Peyer's patch (tissue), 4 donors: ENCODE results near the gene PCSK5. TPM values are rescaled to one million over a fixed set of nuclear protein-coding genes. Genes with fewer than 3 reads are reported as not detected.

Experiments
- DNase-seq, 3 donors: peaks; one replicate each; pipeline ENCODE4 v3.0.0-alpha.2; 2017 to 2019
- H3K27ac ChIP-seq, 4 donors: fragments of 200-600 bp; sonication (generic); one replicate each; pipeline ENCODE4 v1.5.1; 2016 to 2019
- H3K27me3 ChIP-seq, 2 donors: fragments of 200-600 bp; sonication (generic); one replicate each; pipeline ENCODE4 v1.5.1; 2019
- H3K36me3 ChIP-seq, 3 donors: fragments of 200-600 bp; sonication (generic); one replicate each; pipeline ENCODE4 v1.5.1; 2016 to 2019
- H3K4me1 ChIP-seq, 4 donors: fragments of 200-600 bp; sonication (generic); one replicate each; pipeline ENCODE4 v1.5.1; 2016 to 2019
- H3K4me3 ChIP-seq, 4 donors: fragments of 200-600 bp; sonication (generic); 1 replicate in 3 of 4; 2 replicates in 1 of 4; pipeline ENCODE4 v1.5.1; 2016 to 2019; ENCODE audit warnings: mild to moderate bottlenecking in 1 of 4
- H3K9me3 ChIP-seq, 4 donors: fragments of 200-600 bp; sonication (generic); one replicate each; pipeline ENCODE4 v1.5.1; 2016 to 2019; ENCODE audit warnings: mild to moderate bottlenecking in 1 of 4
- POLR2A ChIP-seq, 2 donors: fragments of 450-650 bp; IDR thresholded peaks; one replicate each; pipeline ENCODE4 v1.5.1; 2017; ENCODE audit warnings: antibody characterized with exemption in 2 of 2, mild to moderate bottlenecking in 2 of 2, moderate library complexity in 2 of 2
- total RNA-seq, 4 donors: library from RNA; depleted of rRNA; stranded (reverse); fragments of >200 nt; gene quantifications; one replicate each; pipeline ENCODE4 v1.1.0, GENCODE V29; 2016
- TF ChIP-seq, protein P1 (sequence below), 6 experiments: fragments of 450-650 bp in 4 of 6; fragments of 200-600 bp in 2 of 6; sonication (generic) in 1 of 6; IDR thresholded peaks; one replicate each; pipeline ENCODE4 v1.5.1; 2017 to 2019; ENCODE audit warnings: antibody characterized with exemption in 6 of 6, mild to moderate bottlenecking in 3 of 6, moderate library complexity in 1 of 6

The PCSK5 gene
- total RNA-seq, 4 donors from 2014 or later = 77.6 to 488 (median 411) TPM

DNA sequence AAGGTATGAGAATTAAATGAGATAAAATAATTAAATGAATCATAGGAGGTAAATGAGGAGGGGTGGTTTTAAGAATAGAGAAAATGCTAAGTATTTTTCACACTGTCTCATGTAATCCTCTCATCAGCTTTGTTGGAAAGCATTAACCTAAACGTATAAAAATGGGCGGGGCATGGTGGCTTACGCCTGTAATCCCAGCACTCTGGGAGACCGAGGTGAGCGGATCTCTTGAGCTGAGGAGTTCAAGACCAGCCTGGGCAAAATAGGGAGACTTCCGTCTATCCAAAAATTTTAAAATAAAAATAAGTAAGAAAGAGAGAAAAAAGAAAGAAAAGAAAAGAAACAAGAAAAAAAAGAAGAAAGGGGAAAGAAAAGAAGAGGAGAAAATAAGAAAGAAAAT is 505.7 kb downstream of the PCSK5 start:
- H3K27ac ChIP-seq = peak overlapping the region in 2 of 4 donors; percentile 79 to 91
- no peak for DNase-seq
- TF ChIP-seq, protein P1, sequence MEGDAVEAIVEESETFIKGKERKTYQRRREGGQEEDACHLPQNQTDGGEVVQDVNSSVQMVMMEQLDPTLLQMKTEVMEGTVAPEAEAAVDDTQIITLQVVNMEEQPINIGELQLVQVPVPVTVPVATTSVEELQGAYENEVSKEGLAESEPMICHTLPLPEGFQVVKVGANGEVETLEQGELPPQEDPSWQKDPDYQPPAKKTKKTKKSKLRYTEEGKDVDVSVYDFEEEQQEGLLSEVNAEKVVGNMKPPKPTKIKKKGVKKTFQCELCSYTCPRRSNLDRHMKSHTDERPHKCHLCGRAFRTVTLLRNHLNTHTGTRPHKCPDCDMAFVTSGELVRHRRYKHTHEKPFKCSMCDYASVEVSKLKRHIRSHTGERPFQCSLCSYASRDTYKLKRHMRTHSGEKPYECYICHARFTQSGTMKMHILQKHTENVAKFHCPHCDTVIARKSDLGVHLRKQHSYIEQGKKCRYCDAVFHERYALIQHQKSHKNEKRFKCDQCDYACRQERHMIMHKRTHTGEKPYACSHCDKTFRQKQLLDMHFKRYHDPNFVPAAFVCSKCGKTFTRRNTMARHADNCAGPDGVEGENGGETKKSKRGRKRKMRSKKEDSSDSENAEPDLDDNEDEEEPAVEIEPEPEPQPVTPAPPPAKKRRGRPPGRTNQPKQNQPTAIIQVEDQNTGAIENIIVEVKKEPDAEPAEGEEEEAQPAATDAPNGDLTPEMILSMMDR (IDR thresholded peaks at IDR 0.05) = no peak
- no peak for TF ChIP-seq POLR2A (IDR thresholded peaks at IDR 0.05)
- no peaks in the 10 kb centered on the region for H3K27me3 ChIP-seq
- H3K36me3 ChIP-seq = no peaks in the 10 kb centered on the region
- H3K4me3 ChIP-seq = peak overlapping the region in 1 of 4 donors; percentile 87
- H3K4me1 ChIP-seq = peaks cover 0 to 8% (median 0%) of the 10 kb centered on the region in 4 donors
- H3K9me3 ChIP-seq = no peaks in the 10 kb centered on the region

- DNase-seq = no peak
- H3K4me1 ChIP-seq = peaks cover 0 to 5% (median 0%) of the 10 kb centered on the region in 4 donors
- H3K27ac ChIP-seq = no peak overlapping the region
- H3K27me3 ChIP-seq = no peaks in the 10 kb centered on the region
- H3K4me3 ChIP-seq = no peak overlapping the region
- no peaks in the 10 kb centered on the region for H3K36me3 ChIP-seq
- TF ChIP-seq POLR2A (IDR thresholded peaks at IDR 0.05) = no peak
- TF ChIP-seq, protein P1 (IDR thresholded peaks at IDR 0.05) = no peak
- no peaks in the 10 kb centered on the region for H3K9me3 ChIP-seq
Measured at GRCh38 chr9:76396597-76396996, 506.1 kb downstream of the PCSK5 start.

DNA sequence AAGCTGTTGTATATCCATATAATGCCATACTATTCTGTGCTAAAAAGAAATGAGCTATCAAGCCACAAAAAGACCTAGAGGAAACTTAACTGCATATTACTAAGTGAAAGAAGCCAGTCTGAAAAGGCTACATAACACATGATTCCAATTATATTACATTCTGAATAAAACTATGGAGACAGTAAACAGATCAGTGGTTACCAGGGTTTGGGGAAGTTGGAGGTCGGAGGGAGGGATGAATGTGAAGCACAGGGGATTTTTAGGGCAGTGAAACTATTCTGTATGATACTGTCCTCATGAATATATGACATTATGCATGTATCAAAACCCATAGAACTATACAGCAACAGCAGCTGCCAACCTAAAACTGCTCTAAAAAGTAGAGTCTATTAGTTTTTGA is 509.4 kb downstream of the PCSK5 start:
- no peak for DNase-seq

DNA sequence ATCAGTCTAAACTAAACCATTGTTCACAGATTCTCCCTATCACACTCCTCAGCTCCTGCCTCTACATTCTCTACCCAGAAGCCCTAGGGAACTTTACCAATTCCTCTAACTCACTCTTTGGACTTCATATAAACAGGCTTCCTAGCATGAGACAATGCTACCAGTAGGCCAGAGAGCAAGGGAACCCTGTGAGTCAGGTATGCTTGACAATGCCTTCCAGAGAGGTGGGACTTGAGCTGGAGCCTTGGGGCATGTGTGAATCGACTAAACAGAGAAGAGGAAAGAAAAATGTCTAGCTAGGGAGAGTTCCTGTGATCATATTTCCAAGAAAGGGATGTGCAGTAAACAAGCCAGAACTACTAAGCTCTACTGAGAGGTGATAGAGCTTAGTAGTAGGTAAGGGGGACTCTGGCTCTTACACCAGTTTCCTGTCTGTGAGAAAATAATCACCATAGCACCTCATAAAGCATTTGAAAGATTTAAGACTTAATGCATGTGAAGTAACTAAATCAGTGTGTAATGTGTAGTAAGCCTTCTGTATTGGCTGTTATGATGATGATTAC is 510.1 kb downstream of the PCSK5 start:
- no peak for TF ChIP-seq POLR2A (IDR thresholded peaks at IDR 0.05)
- TF ChIP-seq, protein P1 (IDR thresholded peaks at IDR 0.05) = no peak
- H3K27ac ChIP-seq = no peak overlapping the region
- no peaks in the 10 kb centered on the region for H3K36me3 ChIP-seq
- H3K27me3 ChIP-seq = no peaks in the 10 kb centered on the region
- H3K9me3 ChIP-seq = no peaks in the 10 kb centered on the region
- DNase-seq = no peak
- H3K4me1 ChIP-seq = peaks cover 0 to 19% (median 0%) of the 10 kb centered on the region in 4 donors
- H3K4me3 ChIP-seq = no peak overlapping the region

More for the DNA sequence above, 509.4 kb downstream of the PCSK5 start:
- Histone ChIP-seq H3K4me3 (no peak overlapping the region), H3K36me3 (no peaks in the 10 kb centered on the region), H3K9me3 (no peaks in the 10 kb centered on the region), H3K4me1 (peaks cover 0 to 19% (median 0%) of the 10 kb centered on the region in 4 donors), H3K27ac (no peak overlapping the region), H3K27me3 (no peaks in the 10 kb centered on the region)
- TF ChIP-seq POLR2A (IDR thresholded peaks at IDR 0.05) = no peak
- TF ChIP-seq, protein P1 (IDR thresholded peaks at IDR 0.05) = no peak

DNA sequence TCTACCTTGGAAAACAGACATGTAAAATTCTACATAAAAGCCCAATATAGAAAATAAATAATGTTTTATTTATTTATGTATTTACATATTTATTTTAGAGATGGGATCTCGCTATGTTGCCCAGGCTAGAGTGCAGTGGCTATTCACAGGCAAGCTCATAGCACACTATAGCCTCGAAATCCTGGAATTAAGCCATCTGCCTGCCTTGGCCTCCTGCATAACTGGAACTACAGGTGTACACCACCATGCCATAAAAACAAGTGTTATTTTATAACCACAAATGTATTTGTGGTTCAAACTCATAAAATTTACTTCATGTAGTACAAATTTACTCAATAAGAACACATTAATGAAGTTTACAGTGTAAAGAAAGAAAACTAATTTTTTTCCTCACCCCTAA is 510.7 kb downstream of the PCSK5 start:
- Histone ChIP-seq H3K9me3 (no peaks in the 10 kb centered on the region), H3K36me3 (no peaks in the 10 kb centered on the region), H3K4me3 (no peak overlapping the region), H3K27me3 (no peaks in the 10 kb centered on the region), H3K27ac (peak overlapping the region in 2 of 4 donors; percentile 62 to 73), H3K4me1 (peaks cover 0 to 19% (median 0%) of the 10 kb centered on the region in 4 donors)
- no peak for DNase-seq
- no peak for TF ChIP-seq POLR2A (IDR thresholded peaks at IDR 0.05)
- TF ChIP-seq, protein P1 (IDR thresholded peaks at IDR 0.05) = no peak
